Stimulated activated naive B cell treated with anti-CD40 and anti-IgM and Interleukin-4, amounts not matched to agents 10 μg/mL and 1 μg/mL and 100 μg/mL, for 72 hours (primary cell): ENCODE data around the gene ATXN1.

Experiments used
- ATAC-seq, 2 donors: fragments of 150-1000 bp; cut with Tn5 transposase; replicated peaks; 2 replicates each; pipeline ENCODE4 v1.10.0; 2021; ENCODE audit warnings: moderate library complexity in 1 of 2
- DNase-seq: peaks from one replicate; pipeline ENCODE4 v3.0.0; 2021
- H3K27ac Mint-ChIP-seq: one replicate; pipeline ENCODE4 v1.8.0; 2022; ENCODE audit warnings: mild to moderate bottlenecking, mixed read lengths
- H3K27me3 Mint-ChIP-seq, 2 donors: one replicate each; pipeline ENCODE4 v1.8.0; 2022; ENCODE audit warnings: mixed read lengths in 2 of 2
- H3K36me3 Mint-ChIP-seq, 2 donors: one replicate each; pipeline ENCODE4 v1.8.0; 2022; ENCODE audit warnings: mixed read lengths in 2 of 2, mild to moderate bottlenecking in 1 of 2
- H3K4me1 Mint-ChIP-seq, 2 donors: one replicate each; pipeline ENCODE4 v1.8.0; 2022; ENCODE audit warnings: mixed read lengths in 2 of 2, mild to moderate bottlenecking in 1 of 2
- H3K4me3 Mint-ChIP-seq, 2 donors: one replicate each; pipeline ENCODE4 v1.8.0; 2022; ENCODE audit warnings: mild to moderate bottlenecking in 2 of 2, mixed read lengths in 2 of 2, moderate library complexity in 1 of 2
- H3K9me3 Mint-ChIP-seq, 2 donors: one replicate each; pipeline ENCODE4 v1.8.0; 2022; ENCODE audit warnings: mixed read lengths in 2 of 2, mild to moderate bottlenecking in 1 of 2

ATXN1 gene

DNA sequence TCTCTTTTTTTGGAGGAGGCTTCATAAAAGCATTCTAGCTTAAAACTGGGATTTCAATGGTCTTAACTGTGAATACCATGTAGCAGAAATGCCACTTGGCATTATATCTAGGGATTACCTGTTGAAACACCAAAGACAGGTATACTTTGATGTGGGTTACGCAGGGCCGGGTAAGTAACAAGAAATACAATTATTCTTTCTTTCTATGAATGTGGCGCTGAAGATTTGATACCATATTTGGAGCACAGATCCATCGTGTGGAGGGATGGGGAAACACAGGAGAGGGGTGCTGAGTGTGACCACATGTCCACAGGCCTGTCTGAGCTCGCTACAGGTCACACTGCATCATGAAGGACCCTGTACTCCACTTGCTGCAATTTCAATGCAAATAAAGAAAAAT, 265.1 kb downstream of the ATXN1 start:
- ATAC-seq (no peak), DNase-seq (no peak)
- peak overlapping the region in 1 of 2 donors; percentile 52 for H3K4me3 Mint-ChIP-seq
- H3K27ac Mint-ChIP-seq = peak overlapping the region; percentile 69
- H3K9me3 Mint-ChIP-seq = peaks cover 0 to 6% of the 10 kb centered on the region in 2 donors
- peaks cover 30 to 59% of the 10 kb centered on the region in 2 donors for H3K4me1 Mint-ChIP-seq
- H3K27me3 Mint-ChIP-seq = no peaks in the 10 kb centered on the region
- peaks cover 24 to 47% of the 10 kb centered on the region in 2 donors for H3K36me3 Mint-ChIP-seq

DNA sequence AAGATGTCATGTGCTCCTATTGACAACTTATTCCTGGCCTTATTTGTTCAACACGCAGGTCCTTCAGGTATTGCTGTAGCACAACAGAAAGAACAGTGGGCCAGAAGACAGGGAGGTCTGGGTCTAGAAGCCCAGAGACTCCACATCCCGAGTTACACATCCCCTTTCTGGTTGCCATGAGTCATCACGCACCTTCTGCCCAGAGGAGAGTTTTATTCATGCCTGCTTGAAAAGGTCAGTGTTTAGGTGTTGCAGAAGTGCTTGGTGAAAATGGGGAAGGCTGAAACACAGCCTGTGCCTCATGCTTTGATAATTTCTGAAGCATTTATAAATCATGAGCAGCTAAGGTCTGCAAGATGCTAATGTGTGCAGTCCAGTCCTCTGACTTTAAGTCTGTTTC, 266.5 kb downstream of the ATXN1 start:
- Mint-ChIP-seq H3K9me3 (peaks cover 0 to 6% of the 10 kb centered on the region in 2 donors), H3K36me3 (peaks cover 28 to 48% of the 10 kb centered on the region in 2 donors), H3K4me1 (peaks cover 38 to 69% of the 10 kb centered on the region in 2 donors), H3K27me3 (no peaks in the 10 kb centered on the region), H3K4me3 (peak overlapping the region in 1 of 2 donors; percentile 7), H3K27ac (peak overlapping the region; percentile 87)
- peak; percentile 74 for DNase-seq
- peak; percentile 95 to 96 for ATAC-seq

DNA sequence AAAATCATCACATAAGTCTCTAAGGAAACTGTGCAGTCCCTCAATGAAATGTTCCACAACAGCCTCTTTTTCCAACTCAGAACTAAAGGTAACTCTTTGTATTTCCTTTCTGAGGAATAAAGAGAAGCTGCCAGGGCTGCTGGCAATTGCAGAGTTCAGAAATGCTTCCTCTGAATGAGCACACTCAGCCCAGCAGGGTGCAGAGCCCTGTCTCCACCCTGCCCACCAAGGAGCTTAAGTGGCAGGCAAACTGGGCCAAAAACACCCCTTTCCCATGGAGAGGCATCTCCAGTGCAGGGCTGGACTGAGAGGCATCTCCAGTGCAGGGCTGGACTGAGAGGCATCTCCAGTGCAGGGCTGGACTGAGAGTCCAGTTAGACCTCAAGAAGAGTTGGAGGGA, 267.5 kb downstream of the ATXN1 start:
- no peak for DNase-seq
- Mint-ChIP-seq H3K9me3 (peaks cover 0 to under 1% of the 10 kb centered on the region in 2 donors), H3K36me3 (peaks cover 27 to 47% of the 10 kb centered on the region in 2 donors), H3K27me3 (no peaks in the 10 kb centered on the region), H3K4me1 (peaks cover 46 to 77% of the 10 kb centered on the region in 2 donors), H3K27ac (peak overlapping the region; percentile 48), H3K4me3 (peak overlapping the region in 1 of 2 donors; percentile 43)
- no peak for ATAC-seq

DNA sequence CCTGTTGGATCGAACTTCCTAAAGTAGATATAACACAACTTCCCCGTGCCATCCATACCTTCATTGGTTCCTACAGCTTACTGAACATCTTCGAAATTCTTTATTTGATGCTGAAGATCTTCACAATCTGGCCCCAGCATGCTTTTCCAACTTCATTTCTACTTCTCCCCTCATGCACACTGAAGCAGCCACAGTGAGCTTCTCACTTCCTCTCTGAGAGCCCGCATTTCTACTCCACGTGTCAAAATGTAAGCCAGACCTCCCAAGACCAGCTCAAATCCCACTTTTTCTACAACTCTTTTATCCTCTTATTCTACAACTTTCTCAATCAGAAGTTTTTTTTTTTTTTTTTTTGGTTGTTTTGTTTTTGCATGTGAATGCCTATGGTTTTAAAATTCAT, 268.1 kb downstream of the ATXN1 start:
- H3K36me3 Mint-ChIP-seq = peaks cover 23 to 49% of the 10 kb centered on the region in 2 donors
- H3K27me3 Mint-ChIP-seq = no peaks in the 10 kb centered on the region
- no peaks in the 10 kb centered on the region for H3K9me3 Mint-ChIP-seq
- ATAC-seq (peak; percentile 35 to 44), DNase-seq (no peak)
- H3K27ac Mint-ChIP-seq = peak overlapping the region; percentile 77
- peak overlapping the region; percentile 54 to 57 for H3K4me3 Mint-ChIP-seq
- peaks cover 46 to 81% of the 10 kb centered on the region in 2 donors for H3K4me1 Mint-ChIP-seq

DNA sequence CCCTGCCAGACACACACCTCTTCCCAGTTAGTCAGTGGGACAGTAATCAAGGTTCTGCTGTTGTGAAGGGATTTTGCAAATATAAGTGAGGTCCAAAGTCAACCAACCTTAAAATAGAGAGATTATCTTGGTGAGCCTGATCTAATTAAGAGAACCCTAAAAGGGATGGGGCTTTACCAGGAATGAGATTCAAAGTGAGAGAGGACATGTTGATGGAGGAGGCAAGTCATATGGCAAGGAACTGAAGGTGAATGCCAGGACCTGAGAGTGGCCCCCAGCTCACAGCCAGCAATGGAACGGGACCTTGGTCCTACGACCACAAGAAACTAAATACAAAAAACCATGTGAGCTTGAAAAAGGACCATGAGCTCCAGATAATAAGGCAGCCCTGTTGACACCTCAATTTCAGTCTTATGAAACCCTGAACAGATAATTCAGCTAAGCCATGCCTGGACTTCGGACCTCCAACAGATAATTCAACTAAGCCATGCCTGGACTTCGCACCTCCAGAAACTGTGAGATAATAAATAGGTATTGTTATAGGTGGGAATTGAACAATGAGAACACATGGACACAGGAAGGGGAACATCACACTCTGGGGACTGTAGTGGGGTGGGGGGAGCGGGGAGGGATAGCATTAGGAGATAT, 269.5 kb downstream of the ATXN1 start:
- H3K27me3 Mint-ChIP-seq = no peaks in the 10 kb centered on the region
- no peak for DNase-seq
- no peak overlapping the region for H3K27ac Mint-ChIP-seq
- ATAC-seq = no peak
- H3K9me3 Mint-ChIP-seq = no peaks in the 10 kb centered on the region
- H3K36me3 Mint-ChIP-seq = peaks cover 25 to 48% of the 10 kb centered on the region in 2 donors
- peaks cover 41 to 68% of the 10 kb centered on the region in 2 donors for H3K4me1 Mint-ChIP-seq
- H3K4me3 Mint-ChIP-seq = peak overlapping the region in 1 of 2 donors; percentile 48

DNA sequence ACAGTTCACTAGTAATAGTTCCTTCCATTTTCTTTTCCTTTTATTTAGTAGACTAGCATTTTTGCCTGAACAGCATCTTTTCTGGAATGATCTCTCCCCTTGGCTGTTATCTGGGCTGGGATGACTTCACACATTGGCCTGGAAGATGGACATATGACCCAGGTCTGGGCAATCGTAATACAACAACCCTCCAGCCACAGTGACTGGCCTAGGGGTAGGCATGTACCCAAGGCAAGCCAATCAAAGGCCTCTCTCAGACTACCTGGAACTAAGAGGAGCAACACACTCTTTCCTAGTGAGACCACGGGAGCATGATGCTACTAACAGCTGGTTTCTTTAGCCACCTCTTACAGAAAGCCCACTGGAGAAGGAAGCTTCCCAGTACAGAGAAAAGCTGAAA, 270.6 kb downstream of the ATXN1 start:
- Mint-ChIP-seq H3K27me3 (no peaks in the 10 kb centered on the region), H3K27ac (peak overlapping the region; percentile 33), H3K4me3 (peak overlapping the region; percentile 1 to 19)

DNA sequence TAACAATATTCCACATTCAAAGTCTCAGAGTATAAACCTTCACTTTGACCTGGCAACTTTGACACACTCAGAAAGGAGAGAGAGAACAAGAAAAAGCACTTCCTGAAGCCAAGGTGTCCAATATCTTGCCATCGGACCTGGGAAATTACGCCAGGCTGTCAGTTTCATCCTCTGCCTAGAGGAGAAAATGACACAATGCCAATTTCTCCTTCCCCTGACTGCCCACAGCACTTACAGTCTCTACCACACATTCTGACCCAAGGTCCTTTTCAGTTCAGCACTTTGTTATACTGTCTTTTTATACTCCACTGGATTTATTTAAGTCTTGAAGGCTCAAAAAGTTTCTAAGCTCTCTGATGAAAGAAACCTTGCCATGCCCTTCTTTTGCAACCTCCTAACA, 272.4 kb downstream of the ATXN1 start:
- no peaks in the 10 kb centered on the region for H3K9me3 Mint-ChIP-seq
- H3K36me3 Mint-ChIP-seq = peaks cover 48 to 68% of the 10 kb centered on the region in 2 donors
- DNase-seq (no peak), ATAC-seq (no peak)
- no peaks in the 10 kb centered on the region for H3K27me3 Mint-ChIP-seq
- peak overlapping the region; percentile 57 for H3K27ac Mint-ChIP-seq
- peaks cover 33 to 62% of the 10 kb centered on the region in 2 donors for H3K4me1 Mint-ChIP-seq
- no peak overlapping the region for H3K4me3 Mint-ChIP-seq

More for the DNA sequence above, 270.6 kb downstream of the ATXN1 start:
- DNase-seq = no peak
- Mint-ChIP-seq H3K36me3 (peaks cover 37 to 59% of the 10 kb centered on the region in 2 donors), H3K4me1 (peaks cover 40 to 68% of the 10 kb centered on the region in 2 donors), H3K9me3 (no peaks in the 10 kb centered on the region)
- no peak for ATAC-seq

DNA sequence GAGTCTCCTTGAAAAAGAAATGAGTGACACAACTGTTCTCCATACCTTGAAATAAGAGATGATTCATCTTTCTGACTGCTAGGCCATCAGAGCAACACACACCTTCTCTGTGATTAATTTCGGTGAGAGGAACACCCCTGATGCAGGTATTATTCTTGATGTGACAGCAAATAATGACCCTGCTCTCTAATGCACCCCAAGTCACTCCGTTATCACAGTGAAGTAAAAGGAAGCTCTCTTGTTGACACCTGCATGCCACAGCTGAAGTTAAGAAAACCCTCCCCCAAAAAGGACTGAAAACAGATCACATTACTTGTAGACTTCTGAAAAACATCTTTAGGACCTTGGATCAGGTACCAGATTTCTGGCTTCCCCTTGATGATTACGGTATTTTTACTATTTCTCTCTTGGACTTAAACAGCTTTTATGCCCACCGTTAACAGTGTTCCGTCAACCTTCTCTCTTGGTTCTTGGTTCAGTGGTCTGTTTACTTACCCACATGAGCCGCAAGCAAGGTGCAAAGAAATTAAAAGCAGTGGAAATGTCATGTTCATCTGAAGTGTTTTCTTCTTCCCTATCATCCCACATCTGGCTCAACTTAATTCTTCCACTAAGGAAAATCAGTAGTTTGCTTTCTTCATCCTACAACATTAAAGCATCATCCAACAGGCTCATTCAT, 273.1 kb downstream of the ATXN1 start:
- no peak overlapping the region for H3K4me3 Mint-ChIP-seq
- DNase-seq (no peak), ATAC-seq (no peak)
- H3K27me3 Mint-ChIP-seq = no peaks in the 10 kb centered on the region
- no peaks in the 10 kb centered on the region for H3K9me3 Mint-ChIP-seq
- H3K36me3 Mint-ChIP-seq = peaks cover 53 to 74% of the 10 kb centered on the region in 2 donors
- H3K27ac Mint-ChIP-seq = peak overlapping the region; percentile 57
- peaks cover 37 to 62% of the 10 kb centered on the region in 2 donors for H3K4me1 Mint-ChIP-seq

DNA sequence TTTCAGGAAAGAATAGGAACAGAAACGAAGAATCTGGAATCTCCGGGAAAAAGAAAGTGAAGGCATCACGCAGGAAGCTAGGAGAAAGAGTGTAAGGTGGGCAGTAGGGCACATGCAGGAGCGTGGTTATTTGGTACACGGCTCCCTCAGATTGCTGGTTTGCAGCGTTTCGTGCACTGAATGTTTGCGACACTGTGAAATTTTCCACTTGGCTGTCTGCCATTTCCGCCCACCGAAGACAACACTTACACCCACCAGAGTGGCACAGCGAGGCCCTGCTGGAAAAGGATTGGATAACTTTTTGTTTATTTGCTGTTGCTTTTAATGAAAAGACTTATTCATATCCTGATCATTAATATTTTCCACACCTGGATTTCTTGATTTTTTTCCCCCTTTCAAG, 274.6 kb downstream of the ATXN1 start:
- Mint-ChIP-seq H3K4me1 (peaks cover 34 to 61% of the 10 kb centered on the region in 2 donors), H3K36me3 (peaks cover 56 to 71% of the 10 kb centered on the region in 2 donors), H3K27me3 (no peaks in the 10 kb centered on the region), H3K9me3 (no peaks in the 10 kb centered on the region), H3K27ac (no peak overlapping the region), H3K4me3 (no peak overlapping the region)
- DNase-seq (no peak), ATAC-seq (no peak)

DNA sequence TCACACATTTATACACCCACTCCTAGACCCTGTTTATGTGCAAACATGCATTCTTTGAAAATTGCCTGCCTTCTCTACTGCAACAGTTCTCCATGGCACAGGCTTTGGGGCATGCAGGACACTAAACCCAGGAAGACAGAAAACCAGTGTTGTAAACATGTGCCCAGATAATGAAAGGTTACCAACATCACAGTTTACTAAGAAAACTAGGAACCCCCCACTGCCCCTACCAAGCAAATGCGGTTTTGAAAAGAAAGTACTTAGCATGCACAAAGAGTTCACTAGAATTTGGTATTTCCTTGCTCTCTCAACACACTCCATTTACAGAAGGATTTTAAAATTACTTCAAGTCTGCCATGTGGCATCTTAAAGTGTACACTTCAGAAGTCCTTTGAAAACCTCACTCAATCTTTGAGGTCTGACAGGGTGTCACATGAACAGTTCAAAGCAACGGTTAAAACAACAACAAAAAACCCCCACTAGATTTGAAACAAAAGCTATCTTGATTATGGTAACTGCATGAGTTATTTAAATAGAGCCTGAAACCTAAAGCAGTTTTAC, 277.9 kb downstream of the ATXN1 start:
- Mint-ChIP-seq H3K4me1 (peaks cover 23 to 51% of the 10 kb centered on the region in 2 donors), H3K27ac (peak overlapping the region; percentile 71), H3K9me3 (no peaks in the 10 kb centered on the region), H3K36me3 (peaks cover 59 to 68% of the 10 kb centered on the region in 2 donors), H3K27me3 (no peaks in the 10 kb centered on the region), H3K4me3 (no peak overlapping the region)
- DNase-seq (no peak), ATAC-seq (peak; percentile 81 to 90)

DNA sequence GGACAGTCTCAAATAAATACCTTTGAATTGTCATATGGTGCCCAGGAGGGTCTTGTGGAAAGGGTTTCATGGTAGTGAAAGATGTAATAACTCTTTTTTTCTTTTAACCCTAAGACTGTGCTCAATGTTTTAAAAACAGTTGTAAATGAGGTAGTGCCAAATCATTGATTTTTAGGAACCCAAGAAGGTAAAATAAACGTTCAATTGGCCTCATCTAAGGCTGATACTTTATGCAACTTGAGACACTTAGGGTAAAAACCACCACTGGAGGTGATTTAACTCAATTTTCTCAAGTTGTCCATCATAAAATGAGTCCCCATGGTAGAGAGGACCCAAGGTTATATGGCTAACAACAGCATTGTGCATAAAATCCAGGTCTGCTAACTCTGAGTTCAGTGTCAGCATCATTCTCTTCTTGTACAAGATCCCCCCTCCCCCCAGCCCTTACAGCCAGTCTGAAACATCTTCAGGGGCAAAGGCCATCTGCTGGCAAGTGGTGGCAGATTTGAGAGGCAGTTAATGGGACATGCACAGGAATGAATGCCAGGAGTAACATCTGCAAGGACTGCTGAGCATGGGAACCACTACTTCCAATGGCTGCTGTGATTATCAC, 278.5 kb downstream of the ATXN1 start:
- Mint-ChIP-seq H3K27me3 (no peaks in the 10 kb centered on the region), H3K9me3 (no peaks in the 10 kb centered on the region), H3K27ac (no peak overlapping the region), H3K36me3 (peaks cover 62 to 68% of the 10 kb centered on the region in 2 donors), H3K4me3 (no peak overlapping the region), H3K4me1 (peaks cover 24 to 50% of the 10 kb centered on the region in 2 donors)
- peak; percentile 3 to 10 for ATAC-seq
- no peak for DNase-seq

DNA sequence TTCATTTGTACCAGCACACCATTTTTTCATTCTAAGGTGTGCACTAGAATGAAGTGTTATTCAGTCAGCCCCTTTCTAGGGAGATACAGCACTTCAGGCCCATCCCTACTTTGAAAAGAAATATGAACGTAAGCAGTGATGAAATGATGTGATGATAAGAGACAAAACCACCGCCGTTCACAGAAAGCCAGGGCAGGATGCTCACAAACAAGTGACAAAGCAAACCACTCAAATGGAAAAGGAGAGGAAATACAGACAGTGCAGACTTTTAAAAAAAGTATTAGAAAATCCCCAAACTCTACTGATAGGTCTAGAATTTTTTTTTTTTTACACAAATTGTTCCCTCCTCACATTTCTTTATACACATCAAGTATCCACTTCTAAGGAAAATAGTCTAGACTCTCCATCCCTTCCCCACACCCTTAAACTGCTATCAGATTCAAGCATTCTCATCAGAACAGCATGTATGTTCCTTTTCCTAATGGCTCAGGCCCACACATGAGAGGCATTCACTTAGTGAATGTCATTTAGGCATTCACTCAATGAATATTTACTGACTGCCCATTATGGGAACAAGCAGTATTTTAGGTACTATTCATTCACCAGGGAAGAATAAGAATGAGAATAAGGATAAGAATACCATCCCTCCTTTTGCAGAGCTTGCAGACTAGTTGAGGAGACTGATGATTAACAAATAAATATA, 279.4 kb downstream of the ATXN1 start:
- peaks cover 0 to 3% of the 10 kb centered on the region in 2 donors for H3K9me3 Mint-ChIP-seq
- H3K4me1 Mint-ChIP-seq = peaks cover 34 to 59% of the 10 kb centered on the region in 2 donors
- no peaks in the 10 kb centered on the region for H3K27me3 Mint-ChIP-seq
- peak; percentile 15 to 57 for ATAC-seq
- no peak for DNase-seq
- H3K4me3 Mint-ChIP-seq = peak overlapping the region in 1 of 2 donors; percentile 3
- peaks cover 64 to 70% of the 10 kb centered on the region in 2 donors for H3K36me3 Mint-ChIP-seq
- peak overlapping the region; percentile 11 for H3K27ac Mint-ChIP-seq

DNA sequence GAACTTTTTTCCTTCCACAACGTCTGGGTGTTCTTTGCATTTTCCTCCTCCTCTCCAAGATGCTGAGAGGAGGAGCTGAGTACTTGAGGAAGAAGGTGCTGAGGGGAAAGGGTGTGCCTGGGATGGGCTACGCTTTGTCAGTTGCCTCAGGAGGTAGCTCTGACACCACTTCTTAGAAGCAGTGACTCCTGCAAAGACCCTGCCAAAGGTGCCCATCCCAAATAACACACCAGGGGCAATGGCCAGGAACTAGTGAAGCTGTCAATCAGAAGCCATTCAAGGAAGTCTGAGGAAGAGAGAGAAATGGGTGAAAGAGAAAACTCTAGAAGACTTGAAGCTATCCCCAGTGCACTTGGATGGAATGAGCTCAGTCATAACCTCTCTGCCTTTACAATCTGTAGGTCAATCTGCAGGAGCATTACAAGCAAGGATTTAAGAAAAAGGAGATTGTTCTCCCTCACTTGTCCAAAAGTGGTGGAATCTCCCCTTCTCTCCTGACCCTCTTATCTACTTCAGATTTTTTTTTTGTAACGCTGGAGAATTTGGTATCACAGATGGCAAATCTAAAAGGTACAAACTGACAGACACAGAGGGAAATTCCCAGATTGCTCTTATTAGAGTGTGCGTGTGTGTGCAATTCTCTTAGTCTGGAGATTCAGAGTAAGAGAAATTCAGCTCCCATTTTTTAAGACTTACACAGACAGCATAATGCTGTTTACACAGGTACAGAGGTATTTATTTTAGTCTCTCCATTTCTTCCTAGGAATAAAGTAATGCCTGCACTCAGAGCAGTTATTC, 280.3 kb downstream of the ATXN1 start:
- Mint-ChIP-seq H3K27ac (peak overlapping the region; percentile 62), H3K27me3 (no peaks in the 10 kb centered on the region), H3K4me3 (no peak overlapping the region), H3K36me3 (peaks cover 59 to 65% of the 10 kb centered on the region in 2 donors), H3K9me3 (peaks cover 0 to 4% of the 10 kb centered on the region in 2 donors), H3K4me1 (peaks cover 32 to 58% of the 10 kb centered on the region in 2 donors)
- ATAC-seq (no peak), DNase-seq (no peak)
